DND-41 (cell line): Measurements from ENCODE around the gene ERCC2.

ENCODE experiments used
- CTCF ChIP-seq: IDR thresholded peaks from 2 replicates; pipeline ENCODE4 v1.5.1; 2012; ENCODE audit warnings: borderline replicate concordance, low read length, moderate library complexity, mild to moderate bottlenecking; ENCODE audit not compliant: poor library complexity, severe bottlenecking; ENCODE audit errors: extremely low read depth
- EZH2 ChIP-seq: IDR thresholded peaks from 3 replicates; pipeline ENCODE4 v1.6.1; 2012; ENCODE audit warnings: borderline replicate concordance, low read depth, mild to moderate bottlenecking, moderate library complexity, low read length, inconsistent platforms; ENCODE audit not compliant: severe bottlenecking

DNA sequence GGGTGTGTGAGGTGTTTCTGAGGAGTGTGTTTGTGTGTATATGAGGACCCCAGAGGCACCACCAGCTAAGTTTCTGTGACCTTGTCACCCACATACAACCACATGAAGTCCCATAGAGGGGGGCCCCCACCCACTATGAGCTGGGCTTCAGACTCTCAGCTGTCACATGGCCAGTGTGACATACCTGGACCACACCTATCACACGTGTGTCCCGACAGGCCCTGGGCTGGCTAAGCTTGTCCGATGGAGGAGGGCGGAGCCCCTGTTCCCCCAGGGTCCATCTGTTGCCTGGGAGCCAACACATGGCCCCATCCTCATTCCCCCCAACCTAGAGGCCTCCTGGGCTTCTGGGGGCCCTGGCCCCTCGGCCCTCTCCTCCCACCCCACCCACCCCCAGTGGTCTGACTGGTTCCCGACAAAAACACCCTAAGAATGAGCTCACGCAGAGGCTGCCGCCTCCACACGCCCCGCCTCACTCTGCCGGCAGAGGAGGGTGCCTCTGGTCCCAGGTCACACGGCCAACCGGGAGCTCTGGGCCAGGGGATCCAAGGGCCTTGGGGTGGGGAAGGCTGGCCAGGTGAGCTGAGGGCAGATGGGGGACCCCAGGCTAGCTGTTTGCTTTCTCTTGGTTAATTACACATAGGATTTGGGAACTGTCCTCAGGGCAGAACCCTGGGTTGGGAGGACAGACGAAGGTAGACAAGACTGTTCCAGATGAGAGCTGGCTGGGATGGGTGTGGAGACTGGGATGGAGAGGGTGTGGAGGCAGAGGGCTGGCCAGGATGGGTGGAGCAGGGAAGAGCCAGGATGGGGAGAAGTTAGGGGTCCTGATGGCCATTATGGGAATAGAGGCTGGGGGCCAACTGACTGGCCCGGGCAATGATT lies 25.5 kb downstream of the ERCC2 start:
- TF ChIP-seq CTCF (no peak), EZH2 (no peak)
